NCI-H1092 (cell line): ENCODE data around the gene STXBP6.
"Not testable (repeated sequence)": the region's sequence is repeated elsewhere in the genome, so short reads cannot be mapped to it uniquely, and the experiment has no call there.

ENCODE experiments used
- DNase-seq: peaks from one replicate; lab custom pipeline; 2025; lab: John Stamatoyannopoulos, UW

The STXBP6 gene

GRCh38 chr14:24829862-24830261 is 220.1 kb downstream of the STXBP6 start:
- DNase-seq: no peak

DNA sequence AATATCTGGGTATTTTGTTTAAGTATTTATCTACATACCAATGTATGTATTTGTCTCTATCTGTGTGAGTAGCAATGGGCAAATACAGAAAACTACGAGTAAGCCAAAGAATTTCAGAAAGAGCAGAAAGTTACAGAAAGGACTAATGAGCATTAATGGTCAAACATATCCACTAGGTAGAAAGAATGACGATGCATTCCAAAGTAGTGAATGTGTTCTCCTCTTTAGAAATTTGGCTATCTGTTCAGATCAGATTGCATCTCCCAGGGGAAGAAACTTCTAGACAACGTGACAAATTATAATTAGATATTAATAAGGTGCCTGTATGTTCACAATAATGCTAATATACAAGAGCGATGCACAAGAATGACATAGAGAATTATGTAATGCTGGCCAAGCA is 221.5 kb downstream of the STXBP6 start:
- DNase-seq: no peak

DNA sequence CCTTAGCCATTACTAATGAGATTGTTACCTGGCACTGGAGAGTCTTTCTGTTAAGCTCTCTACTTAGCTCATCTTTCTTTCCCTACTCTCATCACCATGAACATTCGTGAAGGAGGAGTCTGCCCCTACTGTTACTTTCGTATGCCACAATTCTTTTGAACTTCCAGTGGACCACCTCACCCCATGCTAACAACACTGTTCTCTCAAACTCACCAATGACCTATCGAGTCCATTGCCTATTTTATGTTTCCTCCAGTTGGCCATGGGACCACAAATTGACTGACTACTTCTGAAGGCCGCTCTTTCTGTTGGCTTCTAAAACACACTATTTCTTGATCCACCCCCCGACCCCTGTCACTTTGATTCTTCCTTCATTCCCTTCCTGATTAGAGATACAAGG is 223.6 kb downstream of the STXBP6 start:
- no peak for DNase-seq

DNA sequence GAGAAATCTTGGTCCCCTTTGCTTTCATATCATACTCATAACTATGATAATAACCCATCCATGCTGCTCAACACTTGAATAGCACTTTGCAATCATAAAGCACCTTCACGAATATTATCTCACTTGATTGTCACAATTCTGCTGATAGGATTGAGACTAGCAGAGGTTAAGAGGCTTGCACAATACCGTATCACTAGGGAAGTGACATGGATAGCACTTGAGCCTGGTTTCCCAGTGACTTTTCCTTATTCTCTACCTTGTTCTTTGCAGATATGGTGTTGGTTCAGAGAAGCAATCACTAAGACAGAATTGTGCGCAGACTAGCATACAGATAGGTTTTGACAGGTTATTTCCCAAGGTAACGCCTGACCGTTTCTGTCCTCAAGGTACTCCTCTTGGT is 229.3 kb downstream of the STXBP6 start:
- no peak for DNase-seq

DNA sequence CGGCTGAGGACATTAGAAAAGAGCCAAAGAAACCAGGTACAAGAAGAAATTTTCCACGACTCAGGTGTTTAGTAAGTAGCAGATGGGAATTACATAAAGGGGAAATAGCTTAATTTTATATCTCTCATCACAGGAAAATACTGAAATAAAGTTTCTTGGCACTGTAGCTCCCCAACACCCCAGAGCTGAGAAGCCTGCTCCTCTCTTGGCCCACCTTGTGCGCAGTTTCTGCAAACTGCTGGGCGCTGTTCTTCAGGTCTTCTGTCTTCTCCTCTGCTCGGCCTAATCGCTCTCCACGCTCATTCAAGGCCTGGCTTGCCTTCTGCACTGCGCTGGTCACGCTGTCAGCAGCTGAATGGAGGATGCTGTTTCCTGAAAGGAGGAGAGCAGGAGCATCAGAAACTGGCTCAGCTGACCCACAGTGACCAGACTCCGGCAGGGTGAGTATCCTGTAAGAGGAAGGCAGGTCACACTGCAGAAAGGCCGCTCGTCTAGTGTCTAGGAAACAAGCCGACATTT is 231.1 kb downstream of the STXBP6 start:
- DNase-seq: no peak

DNA sequence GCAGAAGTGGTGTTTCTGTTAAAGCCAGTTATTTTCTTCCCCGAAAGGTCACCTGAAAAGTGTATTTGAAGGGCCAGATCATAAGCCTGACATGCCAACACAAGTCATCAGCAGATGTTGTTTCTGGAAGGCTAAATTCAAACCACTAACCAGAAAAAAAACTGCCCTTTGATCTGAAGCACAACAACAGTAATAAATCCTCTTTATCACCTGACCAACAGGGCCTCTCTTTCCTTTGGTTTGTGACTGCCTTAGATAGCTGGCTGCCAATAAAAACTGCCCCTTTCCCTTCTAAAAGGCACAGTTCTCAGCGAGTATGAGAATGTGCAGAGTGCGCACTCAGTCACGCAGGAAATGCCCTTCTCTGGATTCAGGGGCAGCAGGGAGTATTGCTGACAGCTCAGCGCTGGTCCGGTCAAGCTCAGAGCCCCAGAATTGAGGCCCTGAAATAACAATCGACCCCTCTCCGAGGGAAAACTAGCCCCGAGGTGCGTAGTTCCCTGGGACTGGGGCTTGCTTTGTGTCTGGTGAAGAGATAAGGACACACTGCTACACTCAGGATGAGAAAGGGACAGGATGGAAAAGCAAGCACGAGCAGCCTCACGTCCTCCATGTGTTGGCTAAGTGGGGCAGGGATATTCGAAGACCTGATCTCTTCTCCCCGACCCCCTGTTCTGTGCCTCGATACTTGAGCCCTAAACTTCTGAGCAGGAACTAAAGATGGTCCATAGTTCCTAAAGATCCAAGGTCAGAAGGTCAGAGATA is 231.7 kb downstream of the STXBP6 start:
- no peak for DNase-seq

GRCh38 chr14:24817212-24818057 is 232.5 kb downstream of the STXBP6 start:
- DNase-seq: no peak

DNA sequence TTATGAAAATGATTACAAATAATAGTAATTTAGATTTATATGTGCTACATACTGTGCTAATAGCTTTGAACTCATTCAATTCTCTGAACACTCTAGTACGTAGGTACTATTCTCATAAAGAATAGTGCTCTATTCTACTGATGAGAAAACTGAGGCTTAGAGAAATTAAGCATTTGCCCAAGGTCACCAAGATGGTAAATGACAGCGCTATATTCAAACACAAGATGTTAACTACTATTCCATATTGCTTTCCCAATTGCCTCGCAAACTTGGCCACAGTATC is 233.1 kb downstream of the STXBP6 start:
- DNase-seq: no peak

- no peak for DNase-seq
These were observed 233.7 kb downstream of the STXBP6 start for GRCh38 chr14:24816011-24816928.

DNA sequence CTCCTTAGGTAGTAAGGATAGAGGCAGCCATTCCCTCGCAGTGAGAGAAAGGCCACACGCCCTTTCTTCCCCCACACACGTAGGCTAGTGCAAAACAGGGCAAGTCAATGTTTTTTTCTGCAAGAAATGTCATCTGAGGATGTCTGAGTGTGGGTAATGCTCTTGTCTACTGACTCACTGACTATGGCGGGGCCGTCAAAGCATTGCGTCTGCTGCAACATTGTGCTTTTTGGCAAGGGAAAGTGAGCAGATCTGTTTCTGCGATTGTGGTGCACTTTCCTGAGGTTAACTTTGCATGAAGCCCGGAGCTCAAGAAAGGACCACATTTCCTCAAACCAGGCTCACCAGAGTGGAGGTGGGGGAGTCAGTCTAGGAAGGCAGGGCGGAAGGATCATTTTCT is 234.4 kb downstream of the STXBP6 start:
- DNase-seq: no peak

- DNase-seq: no peak
These were observed 235.0 kb downstream of the STXBP6 start for GRCh38 chr14:24814944-24815343.

- DNase-seq: no peak
These were observed 235.6 kb downstream of the STXBP6 start for GRCh38 chr14:24814346-24814745.

DNA sequence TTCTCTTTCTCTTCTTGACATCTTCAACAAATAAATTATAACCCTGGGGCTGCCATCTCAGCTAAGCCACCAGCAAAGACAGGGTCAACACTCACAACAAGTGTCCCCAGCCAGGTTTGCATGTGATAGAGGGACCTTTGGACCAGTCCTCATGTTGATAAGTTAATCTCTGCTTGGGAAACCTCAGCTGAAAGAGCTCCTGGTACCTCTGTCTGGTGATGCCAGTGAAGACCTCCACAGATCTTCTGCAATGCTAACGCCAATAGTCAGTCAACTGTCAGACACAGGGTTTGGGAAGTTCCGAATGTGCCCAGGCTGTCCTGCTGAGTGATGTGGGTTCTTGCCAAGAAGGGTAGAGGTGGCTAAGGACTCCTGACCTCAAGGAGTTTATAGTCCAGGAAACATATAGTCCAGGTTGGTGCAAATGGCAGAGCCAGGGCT is 236.1 kb downstream of the STXBP6 start:
- DNase-seq: no peak

GRCh38 chr14:24813089-24813815 is 236.7 kb downstream of the STXBP6 start:
- no peak for DNase-seq

GRCh38 chr14:24809135-24809534 is 240.8 kb downstream of the STXBP6 start:
- DNase-seq: no peak

DNA sequence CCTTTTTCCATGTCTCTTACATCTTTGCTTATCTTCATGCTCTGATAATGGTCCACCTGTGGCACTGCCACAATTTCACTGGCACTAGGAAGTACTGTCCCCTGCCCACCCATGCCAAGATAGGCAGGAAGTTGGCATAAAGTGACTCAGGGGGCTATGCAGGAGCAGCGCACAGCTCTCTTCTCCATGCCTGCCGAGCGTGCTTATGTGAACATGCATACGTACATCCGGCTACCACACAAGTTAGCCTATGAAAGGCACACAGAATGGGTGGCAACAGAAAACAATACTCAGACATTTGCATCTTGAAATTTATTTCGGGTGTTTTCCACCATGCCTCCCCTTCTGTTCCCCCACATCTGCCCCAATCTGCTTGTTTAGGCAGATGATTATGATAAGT is 241.5 kb downstream of the STXBP6 start:
- DNase-seq: no peak

GRCh38 chr14:24806061-24806678 is 243.8 kb downstream of the STXBP6 start:
- peak; percentile 20 for DNase-seq

DNA sequence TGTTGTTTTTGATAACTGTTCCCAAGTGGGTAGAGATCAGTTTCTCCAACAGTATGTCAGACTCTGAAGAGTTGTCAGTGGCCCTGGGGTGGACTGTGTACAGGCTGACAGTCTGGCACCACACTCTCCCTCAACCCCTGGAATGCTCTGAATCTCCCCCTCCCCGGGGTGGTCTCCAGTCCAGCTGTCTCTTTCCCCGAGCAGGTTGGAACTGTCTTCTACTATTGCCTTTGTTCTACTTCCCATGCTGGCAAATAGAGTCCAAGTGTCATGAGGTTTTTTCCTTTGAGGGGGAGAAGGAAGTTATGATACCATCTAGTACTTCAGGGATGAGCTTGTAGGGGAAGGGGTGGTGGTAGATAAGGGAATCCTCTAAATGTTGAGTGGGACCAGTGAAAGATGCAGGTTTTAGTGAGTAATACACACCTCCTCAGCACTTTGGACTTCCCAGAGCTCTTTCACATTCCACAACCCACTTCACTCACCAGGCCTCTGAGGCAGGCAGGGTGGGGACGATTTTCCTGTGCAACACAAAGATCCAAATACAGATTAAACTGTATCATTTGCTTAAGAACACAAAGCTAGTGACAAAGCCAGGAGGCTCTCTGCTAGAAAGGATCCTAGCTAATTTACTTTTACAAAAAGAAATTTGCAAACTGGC is 245.3 kb downstream of the STXBP6 start:
- DNase-seq: no peak

DNA sequence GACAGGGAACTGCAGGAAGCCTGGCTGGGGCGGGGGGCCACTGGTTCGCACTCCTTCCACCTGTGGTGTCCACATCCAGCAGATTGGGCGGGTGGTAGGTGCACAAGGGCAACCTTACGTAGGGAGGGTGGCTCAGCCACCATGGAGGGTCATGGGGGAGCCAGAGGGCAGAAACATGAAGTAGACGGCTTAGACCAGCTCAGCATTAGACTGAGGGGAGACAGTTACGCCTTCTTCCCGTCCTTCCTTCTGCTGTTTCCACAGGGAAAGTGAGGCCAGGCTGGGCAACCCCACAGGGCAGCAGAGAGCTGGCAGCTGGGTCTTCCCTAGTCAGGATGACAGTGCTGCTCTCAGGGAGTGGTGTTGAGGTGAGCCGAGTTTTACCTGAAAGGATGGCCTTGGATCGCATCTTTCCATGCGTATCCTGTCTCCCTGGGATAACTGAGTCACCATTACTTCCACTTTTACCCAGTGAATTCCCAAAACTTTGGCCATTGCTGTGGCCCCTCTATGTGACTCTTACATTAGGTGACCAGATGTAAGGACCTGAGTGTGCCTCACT is 245.9 kb downstream of the STXBP6 start:
- DNase-seq: no peak

GRCh38 chr14:24803426-24803825 is 246.5 kb downstream of the STXBP6 start:
- DNase-seq: not testable (repeated sequence)
